Mesenteric fat pad (tissue), 1 donor: ENCODE data around the gene LINGO3. TPM values are rescaled to one million over a fixed set of nuclear protein-coding genes. Genes with fewer than 3 reads are reported as not detected.
"Not testable (repeated sequence)": the region's sequence is repeated elsewhere in the genome, so short reads cannot be mapped to it uniquely, and the experiment has no call there.

Source experiments
- DNase-seq: peaks from one replicate; pipeline ENCODE4 v3.0.0-alpha.2; 2020; ENCODE audit warnings: low spot score
- long read RNA-seq: library from polyadenylated mRNA; unstranded; transcript quantifications from one replicate; pipeline ENCODE4 v2.0.0, GENCODE V29; 2020
- total RNA-seq: library from RNA; stranded (reverse); fragmentation: NEBNext Ultra II Directional; extraction: Animal tissue kit (Norgen Biotek cat#: 25700); gene quantifications from one replicate; pipeline ENCODE4 v1.2.1, GENCODE V29; 2021
- donor health status: DM: yes; HTN: yes; CAD: no.

The LINGO3 gene
- not detected for total RNA-seq
- long read RNA-seq: 0 reads

- no peak for DNase-seq
Measured at GRCh38 chr19:2308114-2308556, at the start of gene LINGO3. TSS of gene LINGO3 (minus strand) at chr19:2308154. CDS start at chr19:2291776, 16,378 bp downstream.

DNA sequence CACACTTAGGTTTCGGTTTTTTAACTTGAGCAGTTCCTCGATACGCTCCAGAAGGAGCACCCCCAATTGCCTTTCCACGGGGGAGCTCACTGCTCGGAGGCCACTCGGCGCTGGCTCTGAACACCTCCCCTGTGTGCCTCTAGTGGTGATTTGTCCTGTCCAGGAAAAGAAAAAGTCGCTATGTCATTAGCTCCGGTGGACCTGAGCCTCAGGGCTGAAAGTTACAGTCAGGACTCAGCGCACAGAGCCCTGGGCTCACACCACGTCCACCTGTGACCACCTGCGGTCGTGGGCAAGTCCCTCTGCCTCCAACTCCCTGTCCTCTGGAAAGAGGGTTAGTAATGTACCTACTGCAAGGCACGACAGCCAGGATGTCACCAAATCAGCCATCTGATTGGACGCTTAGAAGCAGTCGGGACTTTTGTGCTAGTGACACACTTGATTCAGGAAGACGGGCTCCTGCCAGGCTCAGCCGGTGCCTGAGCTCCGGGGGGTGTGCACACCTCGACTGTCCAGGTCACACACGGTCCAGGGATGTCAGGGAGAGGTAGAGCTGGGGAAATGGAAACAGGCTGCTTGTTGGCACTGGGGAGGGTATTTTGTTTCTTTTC, 48.2 kb upstream of the LINGO3 start:
- no peak for DNase-seq

GRCh38 chr19:2355168-2356035, 47.4 kb upstream of the LINGO3 start:
- DNase-seq: no peak

DNA sequence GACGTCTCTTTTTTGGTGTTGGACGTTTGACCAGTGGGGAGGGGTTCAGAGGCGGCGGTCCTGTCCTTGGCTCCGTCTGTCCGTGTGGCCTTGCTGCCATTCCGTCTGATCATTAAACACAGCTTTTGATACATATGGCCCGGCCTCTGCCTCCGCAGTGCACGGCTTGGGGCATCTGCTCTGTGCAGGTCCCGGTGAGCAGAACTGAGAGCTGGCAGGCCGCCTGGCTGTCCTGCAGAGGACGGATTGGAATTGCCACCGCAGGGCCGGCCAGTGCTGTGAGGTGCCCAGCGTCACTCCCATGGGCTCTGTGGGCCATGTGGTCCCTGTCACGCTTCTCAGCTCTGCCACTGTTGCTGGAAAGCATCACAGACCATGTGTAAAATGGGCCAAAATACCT, 46.7 kb upstream of the LINGO3 start:
- DNase-seq: no peak

DNA sequence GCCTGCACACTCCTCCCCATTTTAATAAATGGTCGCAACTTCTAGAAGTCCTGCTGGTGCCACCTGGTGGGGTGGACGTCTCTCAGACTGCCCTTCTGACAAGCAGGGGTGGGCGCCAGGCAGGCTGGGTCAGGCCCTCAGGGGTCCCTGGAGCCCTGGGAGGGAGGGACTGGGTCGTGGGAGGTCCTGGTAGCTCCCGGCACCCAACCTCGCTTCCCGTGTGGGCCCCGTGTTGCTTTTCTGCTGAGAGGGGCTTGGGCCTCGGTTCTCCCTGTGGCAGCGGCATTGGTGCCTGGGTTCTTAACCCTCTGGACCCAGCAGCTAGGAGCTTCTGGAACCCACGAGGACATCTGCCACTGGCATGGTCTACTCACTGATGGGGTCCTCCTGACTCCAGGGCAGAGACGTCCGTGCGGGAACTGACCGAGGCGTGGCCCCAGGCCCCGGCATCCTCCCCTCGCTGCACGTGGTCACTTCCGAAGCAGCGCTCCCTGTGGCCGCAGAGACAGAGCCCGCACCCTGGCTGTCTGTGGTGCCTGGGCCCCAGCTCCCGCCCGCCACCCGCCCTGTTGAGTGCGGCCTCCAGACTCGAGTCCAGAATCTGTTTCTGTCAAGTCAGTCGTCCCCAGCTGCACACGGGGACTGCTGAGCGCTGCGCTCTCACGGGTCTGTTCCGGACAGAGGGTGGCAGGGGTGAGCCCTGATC, 46.1 kb upstream of the LINGO3 start:
- no peak for DNase-seq

DNA sequence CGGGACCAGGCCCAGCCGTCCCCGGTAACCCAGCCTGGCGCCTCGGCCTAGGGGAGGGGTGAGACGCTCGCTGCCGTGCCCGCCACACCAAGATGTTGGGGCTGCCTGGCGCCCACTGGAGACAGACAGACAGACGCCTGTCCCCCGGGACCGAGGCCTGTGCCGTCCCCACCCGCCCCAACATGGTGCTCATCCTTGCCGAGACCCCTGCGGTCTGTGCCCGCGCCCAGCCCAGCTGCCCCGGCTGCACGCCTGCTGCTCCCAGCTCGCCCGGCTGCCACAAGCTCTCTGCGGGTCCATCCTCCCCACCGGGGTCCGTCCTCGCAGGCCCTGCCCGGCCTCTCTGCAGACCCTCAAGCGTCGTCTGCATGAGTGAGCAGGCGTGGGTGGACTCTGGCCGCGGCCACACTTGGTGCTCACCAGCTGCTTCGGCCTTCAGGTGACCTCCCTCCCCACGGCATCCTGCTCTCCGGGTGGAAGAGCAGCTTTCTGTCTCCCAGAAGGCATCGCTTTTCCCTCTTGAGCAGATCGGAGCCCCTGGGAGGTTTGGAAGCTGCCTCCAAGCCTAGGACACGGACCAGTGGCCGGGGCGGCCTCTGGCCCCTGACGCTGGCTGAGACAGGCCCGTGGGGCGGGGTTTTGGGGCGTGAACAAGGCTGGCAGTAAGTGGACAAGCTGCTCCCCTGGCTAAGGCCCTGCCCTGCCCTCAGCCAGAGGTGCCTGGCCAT, 45.4 kb upstream of the LINGO3 start:
- no peak for DNase-seq

- DNase-seq: no peak
Measured at GRCh38 chr19:2352121-2352520, 44.2 kb upstream of the LINGO3 start.

DNA sequence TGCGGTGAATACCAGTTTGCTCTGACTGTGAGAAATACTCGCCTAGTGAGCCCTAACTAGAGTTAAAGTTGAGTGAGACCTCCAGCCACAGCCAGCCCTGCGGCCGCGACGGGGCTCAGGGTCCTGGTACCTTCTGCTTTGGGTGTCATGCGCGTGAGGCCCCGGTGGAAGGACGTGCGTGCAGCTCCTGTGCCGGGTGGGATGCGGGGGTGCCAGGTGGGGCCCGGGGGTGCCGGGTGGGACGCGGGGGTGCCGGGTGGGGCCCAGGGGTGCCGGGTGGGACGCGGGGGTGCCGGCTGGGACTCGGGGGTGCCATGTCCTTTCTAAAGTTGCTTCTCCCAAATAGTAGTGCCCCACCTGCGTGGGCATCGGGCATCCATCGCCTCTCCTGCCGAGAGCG, 43.6 kb upstream of the LINGO3 start:
- DNase-seq: no peak

DNA sequence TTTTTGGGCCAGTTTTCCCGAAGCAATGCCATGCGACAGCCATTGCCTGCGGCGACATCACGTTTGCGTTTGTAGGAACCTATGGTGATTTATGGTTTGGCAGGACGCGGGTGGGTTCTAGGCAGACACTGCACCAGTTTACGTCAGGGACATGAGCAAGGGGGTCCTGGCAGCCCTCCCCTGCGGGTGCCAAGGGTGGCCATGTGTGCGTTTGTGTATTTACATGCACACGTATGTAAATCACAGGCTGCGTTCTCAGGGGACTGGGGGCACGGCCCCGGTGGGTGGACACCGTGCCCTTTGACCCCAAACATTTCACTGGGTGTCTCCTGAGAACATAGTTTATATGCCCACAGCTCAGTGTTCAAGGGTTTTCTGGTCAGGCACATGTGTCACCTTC, 42.7 kb upstream of the LINGO3 start:
- DNase-seq: no peak

- not testable (repeated sequence) for DNase-seq
Measured at GRCh38 chr19:2349818-2350217, 41.9 kb upstream of the LINGO3 start.

DNA sequence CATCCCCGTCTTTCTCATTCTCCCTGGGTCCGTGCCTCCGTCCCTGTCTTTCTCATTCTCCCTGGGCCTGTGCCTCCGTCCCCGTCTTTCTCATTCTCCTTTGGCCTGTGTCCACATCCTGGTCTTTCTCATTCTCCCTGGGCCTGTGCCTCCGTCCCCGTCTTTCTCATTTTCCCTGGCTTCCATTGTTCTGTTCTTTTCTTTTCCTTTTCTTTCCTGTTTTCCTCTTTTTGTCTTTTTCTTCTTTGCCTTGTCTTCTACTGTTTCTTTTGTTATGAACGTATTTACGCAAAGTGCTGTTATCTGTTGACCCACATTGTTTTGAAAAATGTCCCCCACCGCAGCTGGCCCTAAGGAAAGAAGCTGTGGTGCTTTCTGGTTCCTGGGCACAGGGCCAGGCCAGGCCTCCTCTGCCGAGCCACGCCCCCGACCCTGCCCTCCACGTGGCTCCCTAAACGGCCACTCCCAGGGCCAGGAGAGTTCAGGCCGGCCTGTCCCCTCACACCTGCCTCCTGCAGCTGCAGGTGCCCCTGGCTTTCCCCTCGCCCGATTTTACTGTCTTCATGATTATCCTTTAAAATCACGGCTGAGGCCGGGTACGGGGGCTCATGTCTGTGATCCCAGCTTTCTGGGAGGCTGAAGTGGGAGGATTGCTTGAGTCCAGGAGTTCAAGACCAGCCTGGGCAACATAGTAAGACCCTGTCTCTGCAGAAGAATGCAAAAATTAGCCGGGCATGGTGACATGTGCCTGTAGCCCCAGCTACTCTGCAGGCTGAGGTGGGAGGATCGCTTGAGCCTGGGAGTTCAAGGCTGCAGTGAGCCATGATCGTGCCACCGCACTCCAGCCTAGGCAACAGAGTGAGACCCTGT, 38.1 kb upstream of the LINGO3 start:
- no peak for DNase-seq

DNA sequence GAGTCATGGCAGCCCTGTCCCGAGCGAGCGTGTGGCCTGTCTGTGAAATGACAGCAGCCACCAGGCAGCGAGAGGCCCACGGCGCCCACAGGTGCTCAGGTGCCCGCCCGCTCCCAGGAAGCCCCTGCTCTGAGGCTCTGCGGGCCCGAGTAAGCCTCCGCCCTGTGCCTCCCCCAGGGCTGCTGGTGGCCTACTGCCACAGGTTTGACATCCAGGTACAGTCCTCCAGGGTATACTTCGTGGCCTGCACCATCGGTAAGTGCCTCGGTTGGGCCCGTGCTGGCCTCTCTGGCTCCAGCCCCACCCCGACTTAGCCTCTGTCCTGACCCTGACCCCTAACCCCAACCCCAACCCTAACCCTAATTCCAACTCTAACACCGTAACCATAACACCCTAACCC, 37.1 kb upstream of the LINGO3 start:
- no peak for DNase-seq

DNA sequence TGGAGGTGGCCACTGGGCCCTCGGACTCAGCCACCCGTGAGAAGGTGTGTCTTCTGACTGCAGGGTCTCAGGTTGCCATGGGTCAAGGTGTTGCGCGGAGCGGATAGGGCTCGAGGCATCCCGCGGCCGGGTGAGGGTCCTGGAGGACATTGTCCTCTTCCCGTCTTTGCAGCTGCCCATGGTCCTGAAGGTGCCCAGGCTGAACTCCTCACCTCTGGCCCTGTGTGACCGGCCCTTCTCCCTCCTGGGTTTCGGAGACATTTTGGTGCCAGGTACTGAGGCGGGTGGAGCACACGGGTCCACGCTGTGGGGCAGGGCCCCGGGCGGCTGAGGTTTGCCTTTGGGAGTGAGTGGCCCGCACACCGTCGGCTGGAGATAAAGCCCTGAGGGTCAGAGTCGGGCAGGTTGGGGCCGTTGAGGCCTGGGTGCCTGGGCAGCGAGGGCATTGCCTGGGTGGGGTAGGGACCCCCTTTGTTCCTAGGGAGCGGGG, 36.5 kb upstream of the LINGO3 start:
- DNase-seq: no peak

DNA sequence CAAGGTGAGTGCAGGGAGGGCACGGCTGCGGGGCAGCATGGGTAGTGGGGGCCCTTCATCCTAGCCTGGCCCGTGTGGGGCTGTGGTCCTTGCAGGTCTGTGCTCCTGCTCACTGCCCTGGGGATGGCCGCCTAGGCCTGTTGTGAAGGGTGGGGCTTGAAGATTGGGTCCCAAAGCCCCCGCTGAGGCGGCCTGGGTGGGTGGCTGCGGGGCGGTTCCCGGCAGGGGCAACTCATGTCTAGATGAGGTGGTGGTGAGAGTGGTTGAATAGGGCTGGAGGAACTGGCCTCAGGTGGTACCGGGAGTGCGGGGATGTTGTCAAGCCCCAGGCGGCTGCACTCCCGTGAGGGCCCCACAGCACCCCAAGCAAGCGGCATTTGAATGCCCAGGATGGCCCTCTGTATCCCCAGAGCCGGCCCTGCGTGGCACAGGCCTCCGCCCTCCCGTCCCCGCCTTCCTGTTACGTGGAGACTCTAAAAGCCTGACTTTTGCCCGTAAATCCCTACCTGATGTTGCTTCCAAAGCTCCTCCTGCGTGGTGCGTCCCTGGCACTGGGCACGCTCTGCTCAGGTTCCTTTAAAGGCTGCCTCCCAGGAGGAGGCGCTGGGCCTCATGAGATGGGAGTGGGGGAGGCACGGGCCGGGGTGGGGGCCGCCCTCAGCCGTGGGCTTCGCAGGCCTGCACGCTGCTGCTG, 35.5 kb upstream of the LINGO3 start:
- DNase-seq: no peak

DNA sequence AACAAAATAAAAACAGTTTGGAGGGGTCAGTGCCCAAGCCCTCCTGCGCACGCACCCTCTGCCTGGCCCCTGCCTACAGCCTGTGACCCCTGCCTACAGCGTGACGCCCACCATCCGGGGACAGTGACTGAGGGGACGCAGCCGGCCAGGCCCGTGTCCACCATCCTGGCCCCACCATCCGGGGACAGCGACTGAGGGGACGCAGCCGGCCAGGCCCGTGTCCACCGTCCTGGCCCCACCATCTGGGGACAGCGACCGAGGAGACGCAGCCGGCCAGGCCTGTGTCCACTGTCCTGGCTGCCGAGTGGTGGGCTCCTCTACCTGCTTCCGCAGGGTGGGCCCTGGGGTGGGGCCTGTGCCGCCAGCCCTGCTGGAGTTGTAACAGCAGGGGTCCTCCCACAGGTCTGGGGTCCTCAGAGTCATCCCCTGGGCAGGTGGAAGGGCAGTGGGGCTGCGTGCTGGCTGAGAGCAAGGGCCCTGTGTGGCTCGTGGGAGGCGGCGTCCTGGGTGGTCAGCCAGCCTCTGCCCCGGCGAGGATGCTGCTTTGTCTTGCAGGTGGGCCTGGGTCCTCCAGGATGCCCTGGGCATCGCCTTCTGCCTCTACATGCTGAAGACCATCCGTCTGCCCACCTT, 34.8 kb upstream of the LINGO3 start:
- no peak for DNase-seq

DNA sequence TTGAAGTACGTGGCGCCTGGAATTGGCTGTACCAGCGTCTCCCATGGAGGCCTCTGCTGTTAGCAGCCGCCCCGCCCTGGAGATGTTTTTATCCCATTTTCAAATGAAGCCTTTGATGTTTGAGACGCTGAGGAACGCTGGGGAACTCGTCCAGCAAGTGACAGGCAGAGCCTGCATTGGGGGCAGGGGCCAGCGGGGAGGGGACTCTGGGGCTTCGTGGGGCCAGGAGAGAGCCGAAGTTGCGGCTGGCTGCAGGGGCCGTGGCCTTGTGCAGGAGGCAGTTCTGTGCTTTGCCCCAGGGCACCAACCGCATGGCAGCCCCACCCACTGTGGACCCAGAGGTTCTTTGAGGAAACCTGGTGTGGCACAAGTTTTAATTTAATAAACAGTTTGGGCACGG, 34.0 kb upstream of the LINGO3 start:
- DNase-seq: no peak

DNA sequence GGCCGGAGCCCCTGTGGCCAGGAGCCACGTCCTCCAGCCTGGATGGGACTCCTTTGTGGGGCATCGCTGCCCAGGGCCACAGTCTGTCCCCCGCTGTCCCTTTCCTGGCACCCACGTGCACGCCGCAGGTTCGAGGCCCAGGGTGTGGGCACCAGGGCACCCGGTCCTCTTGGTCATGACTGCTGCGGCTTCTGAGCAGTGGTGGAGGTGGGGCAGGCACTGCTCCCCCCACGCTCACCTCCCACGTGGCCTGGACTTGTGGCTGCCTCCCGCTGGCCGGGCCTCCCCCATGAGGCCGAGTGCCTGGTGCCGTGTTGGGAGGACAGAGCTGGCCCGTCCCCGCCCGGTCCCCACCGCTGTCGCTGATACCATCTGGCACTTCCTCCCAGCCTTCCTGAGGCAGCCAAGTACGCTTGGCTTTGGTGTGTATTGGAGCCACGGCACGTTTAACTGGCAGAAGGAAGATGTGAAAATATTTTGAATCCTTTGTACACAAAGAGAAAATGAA, 33.3 kb upstream of the LINGO3 start:
- no peak for DNase-seq

DNA sequence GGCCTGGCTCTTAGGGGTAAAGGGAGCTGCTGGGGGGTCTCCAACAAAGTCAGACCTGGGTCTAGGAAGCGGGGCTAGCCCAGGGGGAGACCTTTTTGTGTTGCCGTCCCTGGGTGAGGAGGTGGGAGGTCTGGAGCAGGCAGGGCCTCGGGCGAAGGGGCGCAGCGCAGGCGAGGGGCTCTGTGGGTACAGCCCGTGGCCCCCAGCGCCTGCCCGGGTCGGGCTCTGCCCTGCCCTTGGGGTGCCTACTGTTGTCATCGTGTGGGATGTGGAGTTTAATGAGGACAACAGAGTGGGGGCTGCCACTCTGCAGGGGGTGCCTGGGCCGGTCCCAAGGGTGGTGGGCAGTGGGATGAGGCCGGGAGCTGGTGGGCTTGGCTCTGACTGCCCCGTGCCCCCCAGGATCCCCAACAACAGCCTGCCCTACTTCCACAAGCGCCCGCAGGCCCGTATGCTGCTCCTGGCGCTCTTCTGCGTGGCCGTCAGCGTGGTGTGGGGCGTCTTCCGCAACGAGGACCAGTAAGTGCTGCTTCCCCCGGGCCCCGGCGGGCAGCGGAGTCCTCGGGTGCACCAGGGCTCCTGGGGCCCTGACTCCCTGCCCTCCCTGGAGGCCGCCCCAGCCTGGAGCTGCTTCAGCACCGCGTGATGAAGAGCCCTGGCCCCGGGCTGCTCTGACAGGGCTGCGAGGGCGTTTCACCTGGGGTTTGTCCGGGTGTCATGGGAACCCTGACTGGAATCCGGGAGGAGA, 32.7 kb upstream of the LINGO3 start:
- no peak for DNase-seq
